Measurements from ENCODE around the gene XYLT2. TPM values are rescaled to one million over a fixed set of nuclear protein-coding genes. Genes with fewer than 3 reads are reported as not detected.

XYLT2 gene
- total RNA-seq, 1 donor from 2014 or later = 51.3 TPM

- Histone ChIP-seq H3K4me1 (peaks cover 0 to 12% of the 10 kb centered on the region in 2 donors), H3K27ac (no peak overlapping the region), H3K27me3 (no peaks in the 10 kb centered on the region), H3K4me3 (no peak overlapping the region), H3K36me3 (peaks cover 2 to 3% of the 10 kb centered on the region in 2 donors), H3K9me3 (no peaks in the 10 kb centered on the region)
- intact Hi-C loops (cut with DNase I) = no loop called here
- TF ChIP-seq, protein P1, sequence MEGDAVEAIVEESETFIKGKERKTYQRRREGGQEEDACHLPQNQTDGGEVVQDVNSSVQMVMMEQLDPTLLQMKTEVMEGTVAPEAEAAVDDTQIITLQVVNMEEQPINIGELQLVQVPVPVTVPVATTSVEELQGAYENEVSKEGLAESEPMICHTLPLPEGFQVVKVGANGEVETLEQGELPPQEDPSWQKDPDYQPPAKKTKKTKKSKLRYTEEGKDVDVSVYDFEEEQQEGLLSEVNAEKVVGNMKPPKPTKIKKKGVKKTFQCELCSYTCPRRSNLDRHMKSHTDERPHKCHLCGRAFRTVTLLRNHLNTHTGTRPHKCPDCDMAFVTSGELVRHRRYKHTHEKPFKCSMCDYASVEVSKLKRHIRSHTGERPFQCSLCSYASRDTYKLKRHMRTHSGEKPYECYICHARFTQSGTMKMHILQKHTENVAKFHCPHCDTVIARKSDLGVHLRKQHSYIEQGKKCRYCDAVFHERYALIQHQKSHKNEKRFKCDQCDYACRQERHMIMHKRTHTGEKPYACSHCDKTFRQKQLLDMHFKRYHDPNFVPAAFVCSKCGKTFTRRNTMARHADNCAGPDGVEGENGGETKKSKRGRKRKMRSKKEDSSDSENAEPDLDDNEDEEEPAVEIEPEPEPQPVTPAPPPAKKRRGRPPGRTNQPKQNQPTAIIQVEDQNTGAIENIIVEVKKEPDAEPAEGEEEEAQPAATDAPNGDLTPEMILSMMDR (IDR thresholded peaks at IDR 0.05) = no peak
- DNase-seq (ENCODE audit: low spot score in 2 of 2) = no peak
Measured at GRCh38 chr17:50375858-50376538, 30.1 kb downstream of the XYLT2 start.

DNA sequence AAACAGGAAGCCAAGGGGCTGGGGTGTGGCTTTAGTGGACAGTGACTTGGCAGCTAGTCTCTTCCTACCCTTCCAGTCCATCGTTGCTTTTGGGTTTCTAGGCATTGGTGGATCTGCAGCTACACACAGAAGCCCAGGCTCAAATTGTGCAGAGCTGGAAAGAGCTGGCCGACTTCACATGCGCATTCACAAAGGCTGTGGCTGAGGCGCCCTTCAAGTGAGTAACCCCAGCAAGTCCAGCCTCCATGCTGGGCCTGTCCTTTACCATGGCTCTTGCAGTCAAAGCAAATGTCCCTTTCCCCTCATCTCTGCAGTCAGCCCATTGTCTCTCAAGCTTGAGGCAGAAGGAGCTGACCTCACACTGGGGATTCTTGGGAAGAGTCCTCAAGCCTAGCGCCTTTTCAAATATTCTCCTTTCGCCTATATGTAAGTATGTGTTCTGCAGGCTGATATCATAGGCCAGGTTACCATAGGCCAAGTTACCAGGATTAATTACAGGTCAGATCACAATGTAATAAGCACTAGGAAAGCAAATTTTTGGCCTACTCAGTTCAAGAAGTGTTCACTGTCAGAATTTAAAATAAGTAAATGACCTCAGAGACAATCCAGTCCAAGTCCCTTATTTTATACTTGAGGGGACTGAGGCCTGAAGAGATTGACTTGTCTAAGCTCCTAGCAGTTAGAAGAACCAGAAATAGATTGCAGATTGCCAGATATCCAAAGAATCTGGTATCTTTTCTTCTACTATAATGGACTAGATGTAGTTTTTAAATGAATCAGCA lies 33.6 kb downstream of the XYLT2 start:
- no peaks in the 10 kb centered on the region for H3K4me1 ChIP-seq
- TF ChIP-seq, protein P1 (IDR thresholded peaks at IDR 0.05) = no peak
- H3K9me3 ChIP-seq = no peaks in the 10 kb centered on the region
- no peak overlapping the region for H3K4me3 ChIP-seq
- peaks cover 27 to 38% of the 10 kb centered on the region in 2 donors for H3K36me3 ChIP-seq
- no peak overlapping the region for H3K27ac ChIP-seq
- intact Hi-C loops (cut with DNase I) = no loop called here
- DNase-seq (ENCODE audit: low spot score in 2 of 2) = no peak
- no peaks in the 10 kb centered on the region for H3K27me3 ChIP-seq

DNA sequence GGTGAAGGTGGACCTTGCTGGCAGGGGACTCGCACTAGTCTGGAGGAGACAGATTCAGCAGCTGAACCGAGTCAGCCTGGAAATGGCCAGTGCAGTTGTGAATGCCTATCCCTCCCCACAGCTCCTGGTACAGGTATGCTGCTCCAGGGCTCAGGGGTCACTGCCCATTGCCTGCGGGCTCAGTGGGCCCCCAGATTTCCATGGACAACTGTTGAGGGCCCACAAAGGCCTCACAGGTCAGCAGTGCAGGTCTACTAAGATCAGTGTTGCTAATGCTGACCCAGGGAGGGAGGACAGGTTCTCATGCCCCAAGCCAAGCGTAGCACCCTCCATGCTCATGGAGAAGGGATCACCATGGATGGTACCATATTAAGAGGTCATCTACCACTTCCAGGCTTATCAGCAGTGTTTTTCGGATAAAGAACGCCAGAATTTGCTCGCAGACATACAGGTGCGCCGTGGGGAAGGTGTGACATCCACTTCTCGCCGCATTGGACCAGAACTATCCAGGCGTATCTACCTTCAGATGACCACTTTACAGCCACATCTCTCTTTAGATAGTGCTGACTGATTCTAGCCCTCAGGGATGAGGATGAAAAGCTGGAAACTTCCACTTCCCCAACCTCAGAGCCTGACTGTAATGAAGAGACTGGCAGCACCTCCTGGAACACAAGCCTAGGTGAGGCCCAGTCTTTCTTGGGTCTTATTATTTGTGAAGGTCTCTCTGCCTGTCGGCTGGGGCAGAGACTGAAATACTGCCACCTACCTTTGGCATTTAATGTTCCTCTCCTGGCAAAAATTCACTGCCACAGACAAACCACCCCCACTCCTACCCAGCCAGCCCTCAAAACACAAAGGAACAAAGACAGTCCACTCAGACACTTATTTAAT lies 34.7 kb downstream of the XYLT2 start:
- intact Hi-C loops (cut with DNase I) = no loop called here
- TF ChIP-seq, protein P1 (IDR thresholded peaks at IDR 0.05) = no peak
- H3K27me3 ChIP-seq = no peaks in the 10 kb centered on the region
- H3K9me3 ChIP-seq = no peaks in the 10 kb centered on the region
- no peak overlapping the region for H3K27ac ChIP-seq
- H3K36me3 ChIP-seq = peaks cover 38 to 48% of the 10 kb centered on the region in 2 donors
- no peak overlapping the region for H3K4me3 ChIP-seq
- H3K4me1 ChIP-seq = no peaks in the 10 kb centered on the region
- DNase-seq (ENCODE audit: low spot score in 2 of 2) = no peak

- Histone ChIP-seq H3K27me3 (no peaks in the 10 kb centered on the region), H3K36me3 (peaks cover 45 to 56% of the 10 kb centered on the region in 2 donors)
Measured at GRCh38 chr17:50381260-50381815, 35.4 kb downstream of the XYLT2 start.

GRCh38 chr17:50381920-50382319 lies 36.0 kb downstream of the XYLT2 start:
- H3K27me3 ChIP-seq = no peaks in the 10 kb centered on the region
- H3K27ac ChIP-seq = no peak overlapping the region
- H3K9me3 ChIP-seq = no peaks in the 10 kb centered on the region
- no peaks in the 10 kb centered on the region for H3K4me1 ChIP-seq
- no peak overlapping the region for H3K4me3 ChIP-seq
- peaks cover 49 to 62% of the 10 kb centered on the region in 2 donors for H3K36me3 ChIP-seq
- DNase-seq (ENCODE audit: low spot score in 2 of 2) = no peak
- TF ChIP-seq, protein P1 (IDR thresholded peaks at IDR 0.05) = no peak
- intact Hi-C loops (cut with DNase I) = no loop called here

More at GRCh38 chr17:50381260-50381815, 35.4 kb downstream of the XYLT2 start:
- Histone ChIP-seq H3K4me3 (no peak overlapping the region), H3K27ac (no peak overlapping the region), H3K9me3 (no peaks in the 10 kb centered on the region), H3K4me1 (no peaks in the 10 kb centered on the region)
- intact Hi-C loops (cut with DNase I) = no loop called here
- DNase-seq (ENCODE audit: low spot score in 2 of 2) = no peak
- TF ChIP-seq, protein P1 (IDR thresholded peaks at IDR 0.05) = no peak

Data from ascending aorta (tissue), 2 donors.